Measurements from ENCODE around the gene CDPF1. TPM values are rescaled to one million over a fixed set of nuclear protein-coding genes. Genes with fewer than 3 reads are reported as not detected.
A peak's percentile ranks its signal among the peaks of the same experiment; 100 is the strongest.

The CDPF1 gene
- total RNA-seq, 5 donors from 2014 or later (not counting 1 experiment from before 2014, with no cell fraction given), result 5.8 to 15.3 (median 11.5) TPM

GRCh38 chr22:46290121-46290842 lies 40.2 kb upstream of the CDPF1 start:
- H3K4me1 ChIP-seq (ENCODE audit: control insufficient read depth in 1 of 2, extremely low read depth in 1 of 2, insufficient read depth in 2 of 2, low read length in 2 of 2), result peaks cover 0 to 70% of the 10 kb centered on the region in 2 experiments
- CTCF ChIA-PET, result no interaction called here
- peak overlapping the region in 1 of 2 donors; percentile 4 for H3K4me3 ChIP-seq (ENCODE audit: control insufficient read depth in 1 of 2, extremely low read depth in 1 of 2, low read length in 1 of 2)
- 85% methylated on average over 16 of the region's 17 CpGs for WGBS (ENCODE audit: insufficient coverage)
- no peaks in the 10 kb centered on the region for H3K27me3 ChIP-seq (replicated peaks in 1 of 2; ENCODE audit: control insufficient read depth in 2 of 2, extremely low read depth in 1 of 2, insufficient read depth in 2 of 2, low read length in 1 of 2)
- no peak overlapping the region for H3K27ac Mint-ChIP-seq
- H3K36me3 ChIP-seq (ENCODE audit: control insufficient read depth in 2 of 2, extremely low read depth in 1 of 2, insufficient read depth in 1 of 2, low read length in 1 of 2), result peaks cover 0 to 16% of the 10 kb centered on the region in 2 donors
- H3K4me3 Mint-ChIP-seq, result no peak overlapping the region
- H3K27me3 Mint-ChIP-seq, result no peaks in the 10 kb centered on the region
- H3K4me1 Mint-ChIP-seq, result peaks cover 12 to 39% (median 21%) of the 10 kb centered on the region in 3 donors
- no peaks in the 10 kb centered on the region for H3K9me3 ChIP-seq
- peak in 1 of 35 experiments; percentile 28 for DNase-seq
- H3K36me3 Mint-ChIP-seq, result peaks cover 6% of the 10 kb centered on the region
- H3K9me3 Mint-ChIP-seq, result no peaks in the 10 kb centered on the region
- ATAC-seq (replicated peaks in 1 of 4), result no peak
- peak overlapping the region; percentile 73 for H3K27ac ChIP-seq (ENCODE audit: low read length)
- POLR2A ChIA-PET, result no interaction called here

- Histone ChIP-seq H3K4me3 (ENCODE audit: control insufficient read depth in 1 of 2, extremely low read depth in 1 of 2, low read length in 1 of 2) (no peak overlapping the region), H3K4me1 (ENCODE audit: control insufficient read depth in 1 of 2, extremely low read depth in 1 of 2, insufficient read depth in 2 of 2, low read length in 2 of 2) (peaks cover 0 to 72% of the 10 kb centered on the region in 2 experiments), H3K9me3 (no peaks in the 10 kb centered on the region), H3K27ac (ENCODE audit: low read length) (peak overlapping the region; percentile 73), H3K27me3 (replicated peaks in 1 of 2; ENCODE audit: control insufficient read depth in 2 of 2, extremely low read depth in 1 of 2, insufficient read depth in 2 of 2, low read length in 1 of 2) (no peaks in the 10 kb centered on the region), H3K36me3 (ENCODE audit: control insufficient read depth in 2 of 2, extremely low read depth in 1 of 2, insufficient read depth in 1 of 2, low read length in 1 of 2) (peaks cover 0 to 20% of the 10 kb centered on the region in 2 donors)
- H3K4me1 Mint-ChIP-seq, result peaks cover 7 to 36% (median 18%) of the 10 kb centered on the region in 3 donors
- ATAC-seq (replicated peaks in 1 of 4) (peak in 1 of 4 experiments; percentile 55), DNase-seq (peak in 26 of 35 experiments; percentile 21 to 78 (median 51))
- ChIA-PET CTCF (no interaction called here), POLR2A (no interaction called here)
- H3K36me3 Mint-ChIP-seq, result peaks cover 8% of the 10 kb centered on the region
- H3K27ac Mint-ChIP-seq, result peak overlapping the region in 1 of 2 donors; percentile 52
- WGBS (ENCODE audit: insufficient coverage), result 88% methylated on average over 33 of the region's 33 CpGs
- no peak overlapping the region for H3K4me3 Mint-ChIP-seq
- H3K9me3 Mint-ChIP-seq, result no peaks in the 10 kb centered on the region
- H3K27me3 Mint-ChIP-seq, result no peaks in the 10 kb centered on the region
These were observed 39.3 kb upstream of the CDPF1 start for GRCh38 chr22:46289244-46289891.

GRCh38 chr22:46288846-46289243 lies 38.8 kb upstream of the CDPF1 start:
- POLR2A ChIA-PET, result no interaction called here
- no peak overlapping the region for H3K4me3 Mint-ChIP-seq
- no peak overlapping the region for H3K4me3 ChIP-seq (ENCODE audit: control insufficient read depth in 1 of 2, extremely low read depth in 1 of 2, low read length in 1 of 2)
- DNase-seq, result no peak
- no peak overlapping the region for H3K27ac Mint-ChIP-seq
- no peaks in the 10 kb centered on the region for H3K9me3 ChIP-seq
- no peak for ATAC-seq (replicated peaks in 1 of 4)
- H3K36me3 ChIP-seq (ENCODE audit: control insufficient read depth in 2 of 2, extremely low read depth in 1 of 2, insufficient read depth in 1 of 2, low read length in 1 of 2), result peaks cover 0 to 25% of the 10 kb centered on the region in 2 donors
- CTCF ChIA-PET, result no interaction called here
- peaks cover 13% of the 10 kb centered on the region for H3K36me3 Mint-ChIP-seq
- peaks cover 7 to 36% (median 18%) of the 10 kb centered on the region in 3 donors for H3K4me1 Mint-ChIP-seq
- no peaks in the 10 kb centered on the region for H3K27me3 Mint-ChIP-seq
- peaks cover 0 to 75% of the 10 kb centered on the region in 2 experiments for H3K4me1 ChIP-seq (ENCODE audit: control insufficient read depth in 1 of 2, extremely low read depth in 1 of 2, insufficient read depth in 2 of 2, low read length in 2 of 2)
- H3K9me3 Mint-ChIP-seq, result no peaks in the 10 kb centered on the region
- WGBS (ENCODE audit: insufficient coverage), result 92% methylated on average over 7 of the region's 7 CpGs
- peak overlapping the region; percentile 73 for H3K27ac ChIP-seq (ENCODE audit: low read length)
- H3K27me3 ChIP-seq (replicated peaks in 1 of 2; ENCODE audit: control insufficient read depth in 2 of 2, extremely low read depth in 1 of 2, insufficient read depth in 2 of 2, low read length in 1 of 2), result no peaks in the 10 kb centered on the region

GRCh38 chr22:46287873-46288751 lies 38.0 kb upstream of the CDPF1 start:
- peaks cover 0 to 71% of the 10 kb centered on the region in 2 experiments for H3K4me1 ChIP-seq (ENCODE audit: control insufficient read depth in 1 of 2, extremely low read depth in 1 of 2, insufficient read depth in 2 of 2, low read length in 2 of 2)
- peaks cover 7 to 32% (median 15%) of the 10 kb centered on the region in 3 donors for H3K4me1 Mint-ChIP-seq
- no peaks in the 10 kb centered on the region for H3K9me3 ChIP-seq
- CTCF ChIA-PET, result no interaction called here
- H3K36me3 ChIP-seq (ENCODE audit: control insufficient read depth in 2 of 2, extremely low read depth in 1 of 2, insufficient read depth in 1 of 2, low read length in 1 of 2), result peaks cover 0 to 25% of the 10 kb centered on the region in 2 donors
- H3K36me3 Mint-ChIP-seq, result peaks cover 14% of the 10 kb centered on the region
- no peaks in the 10 kb centered on the region for H3K27me3 Mint-ChIP-seq
- WGBS (ENCODE audit: insufficient coverage), result 44% methylated on average over 16 of the region's 24 CpGs
- H3K4me3 ChIP-seq (ENCODE audit: control insufficient read depth in 1 of 2, extremely low read depth in 1 of 2, low read length in 1 of 2), result peak overlapping the region in 1 of 2 donors; percentile 2
- DNase-seq (peak in 18 of 35 experiments; percentile 17 to 58 (median 31)), ATAC-seq (replicated peaks in 1 of 4) (peak; percentile 28 to 70 (median 46))
- H3K27ac ChIP-seq (ENCODE audit: low read length), result peak overlapping the region; percentile 73
- peak overlapping the region; percentile 39 to 55 for H3K27ac Mint-ChIP-seq
- H3K27me3 ChIP-seq (replicated peaks in 1 of 2; ENCODE audit: control insufficient read depth in 2 of 2, extremely low read depth in 1 of 2, insufficient read depth in 2 of 2, low read length in 1 of 2), result no peaks in the 10 kb centered on the region
- no peaks in the 10 kb centered on the region for H3K9me3 Mint-ChIP-seq
- peak overlapping the region in 2 of 3 donors; percentile 7 to 42 for H3K4me3 Mint-ChIP-seq
- POLR2A ChIA-PET, result no interaction called here

GRCh38 chr22:46286941-46287872 lies 37.1 kb upstream of the CDPF1 start:
- Histone ChIP-seq H3K4me3 (ENCODE audit: control insufficient read depth in 1 of 2, extremely low read depth in 1 of 2, low read length in 1 of 2) (peak overlapping the region in 1 of 2 donors; percentile 2), H3K36me3 (ENCODE audit: control insufficient read depth in 2 of 2, extremely low read depth in 1 of 2, insufficient read depth in 1 of 2, low read length in 1 of 2) (peaks cover 0 to 23% of the 10 kb centered on the region in 2 donors), H3K9me3 (no peaks in the 10 kb centered on the region), H3K27me3 (replicated peaks in 1 of 2; ENCODE audit: control insufficient read depth in 2 of 2, extremely low read depth in 1 of 2, insufficient read depth in 2 of 2, low read length in 1 of 2) (no peaks in the 10 kb centered on the region), H3K4me1 (ENCODE audit: control insufficient read depth in 1 of 2, extremely low read depth in 1 of 2, insufficient read depth in 2 of 2, low read length in 2 of 2) (peaks cover 0 to 70% of the 10 kb centered on the region in 2 experiments), H3K27ac (ENCODE audit: low read length) (peak overlapping the region; percentile 73)
- no peaks in the 10 kb centered on the region for H3K27me3 Mint-ChIP-seq
- WGBS (ENCODE audit: insufficient coverage), result 96% methylated on average over 9 of the region's 15 CpGs
- DNase-seq (no peak), ATAC-seq (replicated peaks in 1 of 4) (no peak)
- peaks cover 10% of the 10 kb centered on the region for H3K36me3 Mint-ChIP-seq
- H3K27ac Mint-ChIP-seq, result peak overlapping the region in 1 of 2 donors; percentile 39
- H3K9me3 Mint-ChIP-seq, result no peaks in the 10 kb centered on the region
- H3K4me3 Mint-ChIP-seq, result peak overlapping the region in 2 of 3 donors; percentile 7 to 42
- H3K4me1 Mint-ChIP-seq, result peaks cover 7 to 29% (median 12%) of the 10 kb centered on the region in 3 donors
- CTCF ChIA-PET, result no interaction called here
- POLR2A ChIA-PET, result no interaction called here

Measured in T-cell (primary cell).